HG03039 (cell line): Measurements from ENCODE around the gene CDK14.
"Not testable (repeated sequence)": the region's sequence is repeated elsewhere in the genome, so short reads cannot be mapped to it uniquely, and the experiment has no call there.

Source experiments
- ATAC-seq: cut with Tn5 transposase; IDR thresholded peaks from one replicate; pipeline ENCODE4 v1.9.1; 2021; ENCODE audit warnings: mild to moderate bottlenecking, moderate library complexity; ENCODE audit not compliant: unreplicated experiment

CDK14 gene

DNA sequence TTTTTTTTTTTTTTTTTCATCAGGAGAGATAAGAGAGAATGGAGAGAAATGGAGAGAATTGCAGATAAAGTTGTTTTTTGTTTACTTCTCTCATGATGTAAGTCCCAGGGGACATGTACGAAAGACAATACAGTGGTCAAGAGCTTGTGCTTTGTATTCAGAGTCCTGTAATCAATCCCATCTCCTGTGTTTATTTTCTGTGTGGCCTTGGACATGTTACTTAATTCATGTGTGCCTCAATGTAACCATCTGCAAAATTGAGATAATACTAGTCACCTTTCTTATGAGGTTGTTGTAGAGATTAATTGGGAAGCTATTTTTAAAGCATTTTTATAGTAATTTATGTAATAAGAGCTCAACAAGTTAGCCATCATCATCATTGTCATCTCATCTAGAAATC lies 117.5 kb downstream of the CDK14 start:
- ATAC-seq = no peak

DNA sequence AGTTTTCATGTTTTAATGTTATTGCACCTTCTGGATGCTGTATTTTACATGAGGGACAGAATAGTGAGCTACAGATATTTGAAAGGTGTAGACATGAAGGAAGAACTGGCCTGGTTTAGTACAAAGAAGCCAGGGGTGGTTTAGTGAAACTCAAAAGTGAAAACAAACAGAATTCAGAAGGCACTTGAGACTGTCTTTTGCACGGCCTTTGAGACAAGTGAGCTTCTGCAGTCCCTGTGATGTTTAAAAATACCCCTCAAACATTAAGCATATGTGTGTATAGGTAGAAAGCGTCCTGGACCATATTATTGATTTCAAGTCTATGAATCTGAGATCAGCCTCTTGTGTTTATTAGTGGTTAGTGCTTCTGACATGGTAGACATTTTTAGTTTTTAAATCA lies 118.9 kb downstream of the CDK14 start:
- ATAC-seq = peak; percentile 41

DNA sequence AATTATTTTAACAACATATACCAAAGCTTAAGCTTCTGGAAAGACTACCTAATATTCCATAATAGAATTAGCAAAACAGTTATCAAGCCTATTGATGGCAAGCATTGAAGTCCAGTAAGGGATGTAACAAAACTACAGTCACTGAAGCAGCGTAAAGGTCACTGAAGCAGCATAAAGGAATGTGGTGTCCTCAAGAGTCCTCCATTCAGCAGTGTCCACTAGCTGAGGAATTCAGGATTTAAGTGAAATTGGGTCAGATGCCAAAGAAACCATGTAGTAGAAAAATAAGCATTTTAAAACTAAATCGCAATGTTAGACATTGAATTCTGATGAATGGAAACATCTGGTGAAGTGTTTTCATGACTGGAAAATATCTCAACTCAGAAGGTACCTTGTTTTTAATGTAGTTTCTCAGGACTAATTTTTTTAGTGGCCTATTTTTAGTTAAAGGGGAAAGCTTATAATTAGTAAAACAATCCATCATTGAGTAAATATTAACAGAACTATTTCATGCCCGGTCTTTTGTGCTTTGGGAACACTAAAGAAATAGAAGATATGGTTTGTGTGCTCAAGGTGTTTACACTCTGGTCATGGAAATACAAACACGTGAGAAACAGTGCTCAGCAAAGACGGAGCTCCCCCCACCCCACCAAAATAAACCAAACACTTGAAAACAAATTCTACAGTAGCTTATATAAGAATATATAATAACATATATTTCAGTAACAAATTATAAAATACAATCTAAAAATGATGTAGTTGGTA lies 121.4 kb downstream of the CDK14 start:
- ATAC-seq = no peak

DNA sequence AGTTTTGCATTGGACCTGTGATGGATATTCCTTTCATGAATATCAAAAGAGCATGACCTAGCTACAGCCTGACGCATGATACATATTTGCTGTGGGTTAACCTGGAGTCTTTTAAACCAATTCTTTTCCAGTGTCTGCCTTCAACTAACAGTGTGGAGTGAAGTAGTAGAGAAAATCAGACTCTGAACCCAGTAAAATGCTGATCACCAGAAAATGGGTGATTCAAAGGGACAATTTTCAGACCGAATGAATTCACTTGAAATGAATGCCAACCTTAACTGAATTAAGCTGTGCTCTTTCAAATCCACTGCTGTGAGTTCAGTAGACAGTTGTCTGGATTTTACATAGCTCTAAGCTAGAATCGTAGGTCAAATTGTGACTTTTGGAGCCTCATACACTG lies 123.0 kb downstream of the CDK14 start:
- no peak for ATAC-seq

DNA sequence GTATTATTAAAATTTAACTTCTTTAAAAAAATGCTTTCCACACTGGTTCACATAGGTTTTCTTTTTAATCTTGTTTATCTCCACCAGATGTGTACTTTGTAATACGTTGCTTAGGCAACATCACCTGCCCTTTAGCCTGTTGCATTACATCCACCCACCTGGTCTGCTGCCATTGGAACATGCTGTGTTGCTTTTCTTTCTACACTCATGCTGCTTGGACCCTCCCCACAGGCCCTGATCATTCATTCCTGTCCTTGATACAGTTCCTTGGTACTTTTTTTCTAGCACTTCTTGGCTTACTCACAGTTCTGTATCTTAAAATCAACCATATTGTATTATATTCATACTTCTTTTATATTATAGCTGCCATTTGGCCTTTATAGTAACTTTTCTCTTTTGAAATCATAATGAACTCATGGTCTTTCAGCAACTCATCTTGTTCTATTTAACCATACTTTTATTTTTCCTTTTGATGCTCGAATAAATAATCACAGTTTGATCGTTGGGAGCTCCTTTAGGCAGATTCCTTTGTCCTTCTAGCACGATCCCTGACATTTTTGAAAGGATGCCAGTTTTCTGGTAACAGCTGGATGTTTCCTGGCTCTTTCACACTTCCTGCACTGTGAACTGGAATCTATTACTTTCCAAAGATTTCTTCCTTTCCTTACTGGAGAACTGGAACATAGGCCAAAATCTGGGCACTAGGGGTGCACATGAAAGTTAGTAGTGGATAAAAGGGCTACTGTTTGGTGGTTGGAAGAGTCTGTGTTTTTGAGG lies 125.1 kb downstream of the CDK14 start:
- ATAC-seq = no peak

DNA sequence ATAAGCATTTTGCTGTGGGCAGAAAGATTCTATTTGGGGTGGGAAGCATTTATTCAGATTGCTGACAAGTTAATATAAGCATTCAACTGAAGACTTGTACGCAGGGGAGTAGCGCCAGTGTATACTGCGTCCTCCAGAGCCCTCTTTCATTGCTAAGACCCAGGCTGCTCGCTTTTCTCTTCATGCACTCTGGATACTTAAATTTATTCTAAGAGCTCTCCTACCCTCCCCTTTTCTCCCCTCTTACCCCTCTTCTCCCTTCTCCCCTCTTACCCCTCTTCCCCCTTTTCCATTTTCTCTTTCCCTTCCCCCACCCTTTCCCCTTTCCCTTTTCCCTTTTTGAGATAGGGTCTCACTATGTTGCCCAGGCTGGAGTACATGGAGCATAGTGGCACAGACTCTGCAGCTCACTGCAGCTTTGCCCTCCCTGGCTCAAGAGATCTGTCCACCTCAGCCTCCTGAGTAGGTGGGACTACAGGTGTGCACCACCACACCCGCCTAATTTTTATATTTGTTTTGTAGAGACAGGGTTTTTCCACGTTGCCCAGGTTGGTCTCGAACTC lies 125.8 kb downstream of the CDK14 start:
- ATAC-seq = no peak

DNA sequence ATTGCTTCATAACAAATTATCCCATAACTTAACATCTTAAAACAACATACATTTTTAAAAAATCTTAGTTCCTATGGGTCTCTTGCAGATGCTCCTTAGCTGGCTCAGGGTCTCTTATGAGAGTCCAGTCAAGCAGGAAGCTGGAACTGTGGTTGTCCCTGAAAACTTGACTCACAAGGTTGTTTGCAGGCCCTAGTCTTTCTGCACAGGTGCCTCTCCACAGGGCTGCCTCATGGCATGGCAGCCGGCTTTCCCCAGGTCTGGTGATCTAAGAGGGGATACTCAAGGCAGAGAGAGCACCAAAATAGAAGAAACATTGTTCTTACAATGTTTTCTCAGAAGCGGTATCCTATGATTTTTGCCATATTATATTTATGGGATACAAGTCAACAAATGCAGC lies 127.1 kb downstream of the CDK14 start:
- ATAC-seq = no peak

DNA sequence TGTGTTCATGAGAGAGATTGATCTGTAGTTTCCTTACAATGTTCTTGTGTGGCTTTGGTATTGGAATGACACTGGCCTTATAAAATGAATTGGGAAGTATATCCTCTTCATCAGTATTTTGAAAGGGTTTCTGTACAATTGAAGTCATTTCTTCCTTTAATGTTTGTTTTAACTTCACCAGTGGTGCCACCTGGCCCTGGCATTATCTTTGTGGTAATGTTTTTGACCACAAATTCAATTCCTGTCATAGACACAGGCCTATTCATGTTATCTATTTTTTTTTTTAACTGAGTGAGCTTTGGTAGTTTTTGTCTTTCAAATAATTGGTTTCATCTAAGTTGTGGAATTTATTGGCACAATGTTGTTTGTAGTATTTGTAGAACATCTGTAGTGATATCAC lies 127.7 kb downstream of the CDK14 start:
- no peak for ATAC-seq

DNA sequence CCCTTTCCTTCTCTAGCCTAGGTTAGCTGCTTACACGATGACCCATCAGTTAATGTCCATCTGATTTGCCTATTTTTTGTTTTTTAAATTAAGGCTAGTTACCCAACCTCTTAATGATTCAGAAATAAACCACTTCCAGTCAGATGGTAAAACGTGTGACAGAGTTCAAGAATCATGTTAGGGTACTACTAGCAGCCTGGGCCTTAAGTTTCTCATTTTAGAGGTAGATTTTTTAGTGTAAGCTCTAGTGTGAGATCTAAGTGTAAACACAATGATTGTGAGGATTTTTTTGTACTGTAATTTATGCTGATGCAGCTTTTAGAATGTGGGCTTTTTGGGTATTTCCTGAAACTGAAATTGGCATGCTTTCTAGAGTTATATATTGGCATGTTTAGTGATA lies 130.0 kb downstream of the CDK14 start:
- ATAC-seq = no peak

DNA sequence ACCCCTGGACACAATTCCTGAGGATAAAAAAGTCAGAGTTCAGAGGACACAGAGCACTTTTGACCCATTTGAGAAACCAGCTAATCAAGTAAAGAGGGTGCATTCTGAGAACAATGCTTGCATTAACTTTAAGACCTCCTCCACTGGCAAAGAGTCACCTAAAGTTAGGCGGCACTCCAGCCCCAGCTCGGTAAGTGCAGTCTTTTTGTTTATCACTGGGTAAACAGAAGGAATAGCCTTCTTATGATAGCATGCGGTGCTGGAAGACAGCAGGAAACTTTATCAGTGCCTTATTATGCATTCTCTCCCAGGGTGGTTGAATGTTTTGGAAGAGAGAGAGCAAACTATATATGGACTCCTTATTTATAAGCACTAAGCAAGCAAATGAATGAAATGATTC lies 130.5 kb downstream of the CDK14 start:
- ATAC-seq = no peak

DNA sequence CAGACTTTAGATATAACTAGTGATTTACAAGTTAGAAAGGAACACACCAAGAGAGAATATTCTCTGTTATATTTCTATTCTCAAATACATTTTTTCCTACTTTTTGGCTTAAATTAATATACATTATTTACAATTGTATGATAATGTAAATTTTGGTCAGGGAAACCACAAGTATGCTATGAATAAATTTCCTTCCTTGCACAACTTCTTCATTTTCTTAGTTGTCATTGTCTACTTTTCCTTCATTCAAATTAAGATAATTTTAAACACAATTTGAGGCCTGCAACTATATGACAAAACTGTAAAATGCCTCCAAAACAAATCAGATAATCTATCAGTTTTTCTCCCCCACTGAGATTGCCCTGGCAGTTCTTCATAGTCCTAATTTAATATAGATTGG lies 131.3 kb downstream of the CDK14 start:
- ATAC-seq = no peak

DNA sequence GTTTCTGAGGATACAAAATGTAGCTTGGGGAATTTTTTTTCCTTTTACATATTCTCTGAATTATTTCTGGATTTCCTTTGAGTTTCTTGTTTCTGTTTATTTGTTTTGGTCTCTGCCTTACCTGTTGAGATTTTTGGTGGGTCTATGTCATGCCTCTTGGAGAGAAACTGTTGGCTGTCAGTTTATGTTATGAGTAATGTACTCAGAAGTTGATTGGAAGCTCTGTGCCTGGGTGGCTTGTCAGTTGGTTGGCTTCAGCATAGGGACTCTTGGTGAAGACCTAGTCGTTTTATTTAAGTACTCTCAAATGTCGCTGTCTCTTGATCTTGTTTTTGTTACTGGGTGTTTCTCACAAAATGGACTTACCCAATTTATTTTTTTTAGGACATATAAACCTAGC lies 132.4 kb downstream of the CDK14 start:
- ATAC-seq = peak; percentile 81

DNA sequence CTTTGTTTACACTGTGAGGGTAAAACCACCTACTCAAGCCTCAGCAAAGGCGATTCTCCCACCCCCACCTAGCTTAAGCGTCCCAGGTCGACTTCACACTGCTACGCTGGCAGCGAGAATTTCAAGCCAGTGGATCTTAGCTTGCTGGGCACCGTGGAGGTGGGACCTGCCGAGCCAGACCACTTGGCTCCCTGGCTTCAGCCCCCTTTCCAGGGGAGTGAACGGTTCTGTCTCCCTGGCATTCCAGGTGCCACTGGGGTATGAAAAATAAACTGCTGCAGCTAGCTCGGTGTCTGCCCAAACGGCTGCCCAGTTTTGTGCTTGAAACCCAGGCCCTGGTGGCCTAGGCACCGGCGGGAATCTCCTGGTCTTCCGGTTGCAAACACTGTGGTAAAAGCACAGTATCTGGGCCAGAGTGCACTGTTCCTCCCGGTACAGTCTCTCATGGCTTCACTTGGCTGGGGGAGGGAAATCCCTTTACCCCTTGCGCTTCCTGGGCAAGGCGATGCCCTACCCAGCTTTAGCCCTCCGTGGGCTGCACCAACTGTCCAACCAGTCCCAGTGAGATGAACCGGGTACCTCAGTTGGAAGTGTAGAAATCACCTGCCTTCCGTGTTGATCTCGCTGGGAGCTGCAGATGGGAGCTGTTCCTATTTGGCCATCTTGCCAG lies 139.6 kb downstream of the CDK14 start:
- ATAC-seq = not testable (repeated sequence)

DNA sequence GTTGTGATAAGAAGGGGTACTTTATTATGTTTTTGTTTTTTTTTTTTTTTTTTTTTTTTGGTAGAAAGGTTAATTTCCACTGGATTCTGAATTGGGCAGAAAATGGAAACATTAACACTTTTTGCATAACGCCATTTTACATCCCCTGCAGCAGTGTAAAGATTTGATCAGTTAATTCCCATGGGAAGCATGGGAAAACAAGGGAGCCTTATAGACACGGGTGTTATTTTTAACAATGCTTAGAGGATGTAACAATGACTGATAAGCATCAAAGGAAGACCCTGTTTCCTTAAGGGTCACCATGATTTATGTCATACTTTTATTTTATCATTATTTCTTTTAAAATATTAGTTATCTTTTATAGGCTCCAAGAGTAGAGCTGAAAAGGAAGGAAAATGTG lies 140.2 kb downstream of the CDK14 start:
- no peak for ATAC-seq

DNA sequence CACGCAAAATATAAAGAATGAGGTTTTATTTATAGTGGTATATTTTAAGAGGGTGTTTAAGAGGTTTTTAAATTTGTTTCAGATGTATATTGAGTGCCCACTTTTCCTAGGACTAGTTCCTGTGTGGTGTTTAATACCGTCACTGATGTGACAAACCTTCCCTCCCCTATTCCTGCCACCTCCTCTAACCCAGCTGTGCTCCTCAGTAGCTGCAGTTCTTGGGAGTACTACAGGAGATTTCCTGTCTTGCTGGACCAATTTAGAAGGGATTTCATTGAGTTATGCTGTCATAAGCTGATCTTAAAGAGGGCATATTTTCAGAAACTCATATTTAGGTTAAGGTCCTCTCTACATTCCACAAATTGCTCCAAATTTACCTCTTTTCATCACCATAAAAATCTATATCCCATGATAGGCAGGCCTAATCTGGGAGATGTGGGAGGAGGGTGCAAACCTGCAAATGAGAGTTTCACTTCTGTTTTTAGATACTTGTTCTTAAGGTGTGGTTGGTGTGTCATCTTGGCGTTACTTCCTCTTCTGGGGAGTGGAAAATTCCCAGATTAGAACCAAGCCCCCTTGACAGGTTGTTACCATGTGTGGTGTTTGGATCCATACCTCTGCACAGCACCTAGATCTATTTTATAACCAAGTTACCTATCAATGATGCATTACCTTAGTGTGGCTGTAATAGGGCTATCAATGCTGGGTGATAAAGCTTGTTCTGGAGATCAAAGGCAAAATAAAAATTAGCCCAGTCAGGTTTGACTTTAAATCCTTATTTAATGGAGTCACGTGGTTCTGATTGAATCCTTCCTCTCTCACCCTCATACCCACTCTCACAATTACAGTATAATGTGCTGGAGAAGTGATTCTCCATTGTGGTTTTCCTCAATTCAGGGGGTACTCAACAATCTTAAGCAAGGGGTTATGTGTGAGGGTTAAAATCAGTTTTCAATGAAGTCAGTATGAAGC lies 141.1 kb downstream of the CDK14 start:
- peak; percentile 93 for ATAC-seq

DNA sequence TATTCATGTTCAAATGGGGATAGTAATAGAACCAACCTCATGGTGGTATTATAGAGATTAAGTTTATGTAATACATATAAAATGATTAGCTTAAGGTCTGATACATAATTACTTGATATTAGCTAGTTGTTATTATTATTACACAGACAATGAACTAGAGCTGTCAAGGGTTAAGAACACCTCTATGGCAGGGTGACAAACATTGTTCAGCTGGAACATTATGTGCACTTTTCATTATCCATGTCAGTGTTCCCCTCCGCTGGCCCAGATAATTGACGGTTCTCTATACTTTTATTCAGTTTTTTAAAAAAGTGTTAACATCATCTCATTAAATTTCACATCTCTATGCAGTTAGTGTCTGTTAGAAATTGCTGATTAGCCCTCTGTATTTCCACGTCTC lies 142.1 kb downstream of the CDK14 start:
- no peak for ATAC-seq

DNA sequence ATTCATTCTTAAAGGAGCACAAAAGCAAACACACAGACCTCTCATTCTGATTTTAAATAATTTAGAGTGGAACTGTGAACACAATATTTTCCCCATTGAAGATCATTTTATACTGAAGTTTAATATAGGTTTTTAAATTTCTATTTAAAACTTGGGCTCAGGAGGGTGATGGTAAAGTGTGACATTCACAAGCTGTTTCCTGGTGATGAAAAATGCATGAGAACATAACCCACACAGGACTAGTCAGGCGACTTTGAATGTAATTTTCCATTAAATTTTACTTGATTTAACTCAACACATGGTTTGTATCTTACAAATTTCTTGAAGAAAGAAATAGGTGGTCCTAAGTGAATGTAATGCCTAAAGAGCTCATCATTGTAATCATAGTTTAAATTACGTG lies 143.6 kb downstream of the CDK14 start:
- ATAC-seq = no peak

DNA sequence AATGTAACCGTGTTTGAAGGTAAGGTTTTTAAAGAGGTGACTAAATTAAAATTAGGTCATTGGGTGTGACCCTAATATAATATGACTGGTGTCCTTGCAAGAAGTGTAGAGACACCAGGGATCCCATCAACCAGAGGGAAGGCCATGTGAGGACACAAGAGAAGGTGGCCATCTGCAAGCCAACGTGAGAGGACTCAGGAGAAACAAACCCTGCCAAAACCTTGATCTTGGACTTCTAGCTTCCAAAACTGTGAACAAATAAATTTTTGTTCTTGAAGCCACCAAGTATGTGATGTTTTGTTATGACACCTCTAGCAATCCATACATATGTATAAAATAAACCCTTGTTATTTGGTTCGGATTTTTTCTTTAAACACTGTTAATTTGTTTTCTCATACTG lies 144.3 kb downstream of the CDK14 start:
- no peak for ATAC-seq

DNA sequence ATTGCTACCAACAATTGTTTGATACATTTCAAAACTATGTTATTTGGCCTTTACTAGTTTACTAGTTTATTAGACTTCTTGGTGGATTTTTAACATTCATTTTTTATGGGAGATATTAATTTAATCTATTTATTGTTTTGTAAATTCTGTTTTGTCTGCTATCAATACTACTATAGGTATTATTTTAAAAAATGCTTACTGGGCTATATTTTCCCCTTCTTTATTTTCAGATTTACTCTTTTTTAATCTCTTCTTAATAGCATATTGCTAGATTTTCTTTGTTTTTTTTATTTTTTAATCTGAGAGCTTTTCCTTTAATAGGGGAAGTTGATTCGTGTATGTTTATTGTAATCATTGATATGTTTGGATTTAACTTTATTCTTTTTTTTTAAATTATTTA lies 147.5 kb downstream of the CDK14 start:
- ATAC-seq = no peak

DNA sequence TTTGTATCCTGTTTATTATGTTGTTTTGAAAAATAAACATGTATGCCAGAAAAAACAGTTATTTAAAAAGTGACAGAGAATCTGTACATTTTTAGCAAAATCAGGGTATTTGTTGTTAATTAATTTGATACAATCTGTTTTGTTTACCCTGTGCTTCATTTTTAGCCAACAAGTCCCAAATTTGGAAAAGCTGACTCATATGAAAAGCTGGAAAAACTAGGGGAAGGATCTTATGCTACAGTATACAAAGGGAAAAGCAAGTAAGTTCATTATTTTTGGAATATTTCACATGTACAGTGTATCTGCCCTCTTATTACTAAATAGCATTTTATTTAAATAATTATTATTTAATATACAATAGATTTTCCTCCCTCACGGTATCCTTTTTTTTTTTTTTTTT lies 151.4 kb downstream of the CDK14 start:
- no peak for ATAC-seq

DNA sequence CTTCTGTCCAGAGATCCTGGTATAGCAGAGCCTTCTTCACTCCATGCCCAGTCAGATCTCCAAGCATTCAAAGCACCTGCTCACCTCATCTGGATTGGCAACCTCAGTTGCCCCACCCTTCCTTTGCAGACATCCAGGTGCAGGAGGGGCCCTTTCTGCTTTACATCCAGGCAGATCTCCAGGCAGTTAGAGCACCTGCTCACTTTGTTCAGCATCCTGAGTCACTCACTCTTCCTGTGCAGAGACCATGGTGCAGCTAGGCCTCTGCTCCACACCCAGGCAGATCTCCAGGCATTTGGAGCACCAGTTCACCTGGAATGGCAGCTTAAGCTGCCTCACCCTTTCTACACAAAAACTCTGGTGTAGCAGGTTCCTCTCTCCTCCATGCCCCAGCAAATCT lies 153.1 kb downstream of the CDK14 start:
- no peak for ATAC-seq
